ENCODE measurements around the gene ACTBL2.

Gene ACTBL2

GRCh38 chr5:57456531-57457135 is 26.0 kb downstream of the ACTBL2 start:
- ChIA-PET POLR2A (no interaction called here), CTCF (interaction anchor here (1.2 to 1.8 kb wide), 4 partner anchors 10 to 33 kb away, joined by 3 to 6 read pairs (median 4); no protein-coding TSS in a partner anchor)
- TF ChIP-seq CTCF (IDR thresholded peaks at IDR 0.05; ENCODE audit: control extremely low read depth, extremely low read depth, low read depth, missing control alignments), result no peak
- no peak for DNase-seq (ENCODE audit: extremely low spot score)

- ChIA-PET POLR2A (no interaction called here), CTCF (interaction anchor here (1.3 to 1.8 kb wide), 3 partner anchors 9 to 32 kb away, joined by 3 to 6 read pairs (median 4); no protein-coding TSS in a partner anchor)
- TF ChIP-seq CTCF (IDR thresholded peaks at IDR 0.05; ENCODE audit: control extremely low read depth, extremely low read depth, low read depth, missing control alignments), result no peak
- no peak for DNase-seq (ENCODE audit: extremely low spot score)
These were observed 26.8 kb downstream of the ACTBL2 start for GRCh38 chr5:57455511-57456455.

- DNase-seq (ENCODE audit: extremely low spot score), result no peak
- ChIA-PET POLR2A (no interaction called here), CTCF (interaction anchor here (1.8 kb wide), 1 partner anchor 15 kb away, joined by 6 read pairs; no protein-coding TSS in a partner anchor)
- TF ChIP-seq CTCF (IDR thresholded peaks at IDR 0.05; ENCODE audit: control extremely low read depth, extremely low read depth, low read depth, missing control alignments), result no peak
These were observed 27.7 kb downstream of the ACTBL2 start for GRCh38 chr5:57454896-57455295.

GRCh38 chr5:57453728-57454127 is 28.9 kb downstream of the ACTBL2 start:
- no peak for TF ChIP-seq CTCF (IDR thresholded peaks at IDR 0.05; ENCODE audit: control extremely low read depth, extremely low read depth, low read depth, missing control alignments)
- ChIA-PET POLR2A (no interaction called here), CTCF (interaction anchor here (0.8 to 1.4 kb wide), 2 partner anchors 12 to 16 kb away, joined by 3 to 6 read pairs; no protein-coding TSS in a partner anchor)
- no peak for DNase-seq (ENCODE audit: extremely low spot score)

GRCh38 chr5:57452885-57453284 is 29.7 kb downstream of the ACTBL2 start:
- POLR2A ChIA-PET, result no interaction called here
- TF ChIP-seq CTCF (IDR thresholded peaks at IDR 0.05; ENCODE audit: control extremely low read depth, extremely low read depth, low read depth, missing control alignments), result no peak
- CTCF ChIA-PET, result interaction anchor here (1.2 to 2.2 kb wide), 3 partner anchors 9 to 47 kb away, joined by 3 to 8 read pairs (median 6); no protein-coding TSS in a partner anchor

More at GRCh38 chr5:57452885-57453284, 29.7 kb downstream of the ACTBL2 start:
- no peak for DNase-seq (ENCODE audit: extremely low spot score)
